Amniotic epithelial cell (primary cell): ENCODE results near the gene NEGR1.
"Not testable (repeated sequence)": the region's sequence is repeated elsewhere in the genome, so short reads cannot be mapped to it uniquely, and the experiment has no call there.

Source experiments
- DNase-seq: peaks from one replicate; pipeline ENCODE4 v3.0.0-alpha.2; 2010; ENCODE audit warnings: low read depth

Gene NEGR1

DNA sequence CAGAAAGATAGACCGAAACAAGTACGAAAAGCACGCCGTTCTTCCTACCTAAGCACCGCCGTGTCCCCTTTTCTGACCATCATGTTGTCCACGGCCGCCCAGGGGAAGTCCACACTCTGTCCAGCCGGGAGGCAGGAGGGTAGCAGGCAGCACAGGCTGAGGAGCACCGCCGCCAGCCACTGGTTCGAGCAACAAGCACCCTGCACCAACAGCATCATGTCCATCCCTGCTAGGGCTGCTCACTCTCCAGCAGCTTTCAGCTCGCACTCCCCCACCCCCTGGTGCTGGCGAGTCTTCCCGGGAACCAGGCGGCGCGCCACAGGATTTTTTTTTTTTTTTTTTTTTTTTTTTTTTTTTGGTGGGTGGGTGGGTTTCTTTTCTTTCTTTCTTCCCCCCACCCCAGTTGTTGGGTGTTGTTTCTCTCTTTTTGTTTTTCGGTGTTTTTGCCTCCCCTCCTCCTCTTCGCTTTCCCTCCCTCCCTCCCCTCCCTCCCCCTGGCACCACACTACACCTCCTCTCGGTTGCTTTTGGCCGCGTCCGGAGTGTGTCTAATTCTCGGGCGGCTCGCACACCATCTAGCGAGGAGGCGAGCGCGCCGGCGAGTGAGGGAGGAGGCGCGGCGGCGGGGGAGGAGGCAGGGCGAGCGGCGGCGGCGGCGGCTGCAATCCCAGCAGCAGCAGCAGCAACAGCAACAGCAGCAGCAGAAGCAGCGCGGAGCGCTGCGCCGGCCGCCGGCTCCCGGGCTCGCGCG is at the start of gene NEGR1:
TSS of gene NEGR1 (minus strand) at position 269 of the 751 bp plus-strand sequence.
- peak; percentile 87 for DNase-seq

GRCh38 chr1:72326494-72326893 is 44.2 kb upstream of the NEGR1 start:
- DNase-seq: no peak

GRCh38 chr1:72324451-72324850 is 42.1 kb upstream of the NEGR1 start:
- DNase-seq: no peak

GRCh38 chr1:72322910-72323309 is 40.6 kb upstream of the NEGR1 start:
- no peak for DNase-seq

GRCh38 chr1:72296501-72296900 is 14.2 kb upstream of the NEGR1 start:
- no peak for DNase-seq

- no peak for DNase-seq
These were observed 6.5 kb upstream of the NEGR1 start for GRCh38 chr1:72288886-72289285.

- no peak for DNase-seq
These were observed 4.1 kb upstream of the NEGR1 start for GRCh38 chr1:72286401-72286800.

DNA sequence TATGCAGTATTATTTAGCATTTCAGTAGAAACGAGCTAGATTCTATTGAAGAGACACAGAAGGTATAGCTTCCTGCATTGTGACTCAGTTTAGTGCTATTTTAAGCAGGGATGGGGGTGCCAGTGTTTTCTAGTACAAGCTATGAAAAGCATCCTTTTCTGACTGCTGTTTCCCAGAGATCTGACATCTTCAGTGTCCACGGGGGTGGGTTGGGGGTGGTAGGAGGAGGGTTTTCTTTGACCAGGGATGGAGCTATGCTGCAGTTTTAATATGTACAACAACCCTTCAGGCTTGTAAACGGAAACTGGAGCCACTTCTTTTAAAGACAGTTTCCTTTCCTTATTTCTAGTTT is 2.7 kb upstream of the NEGR1 start:
- DNase-seq: no peak

GRCh38 chr1:72284348-72285073 is 2.2 kb upstream of the NEGR1 start:
- DNase-seq: peak; percentile 93

- DNase-seq: no peak
These were observed 1.7 kb upstream of the NEGR1 start for GRCh38 chr1:72284084-72284347.

- peak; percentile 75 for DNase-seq
These were observed 1.2 kb upstream of the NEGR1 start for GRCh38 chr1:72283307-72284083.

DNA sequence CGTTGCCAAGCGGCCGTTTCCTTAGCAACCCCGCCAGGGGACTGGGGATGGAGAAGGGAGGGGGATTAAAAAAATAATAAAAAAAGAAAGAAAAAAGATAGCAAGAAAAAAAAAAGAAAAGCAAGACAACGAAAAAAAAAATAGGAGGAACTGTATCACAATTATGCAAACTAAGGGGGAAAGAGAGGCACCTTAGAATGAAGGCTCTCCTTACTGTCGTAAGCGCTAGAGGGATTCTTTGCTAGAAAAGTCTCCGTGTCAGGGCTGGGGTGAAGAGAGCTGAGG is 625 bp upstream of the NEGR1 start:
- no peak for DNase-seq

DNA sequence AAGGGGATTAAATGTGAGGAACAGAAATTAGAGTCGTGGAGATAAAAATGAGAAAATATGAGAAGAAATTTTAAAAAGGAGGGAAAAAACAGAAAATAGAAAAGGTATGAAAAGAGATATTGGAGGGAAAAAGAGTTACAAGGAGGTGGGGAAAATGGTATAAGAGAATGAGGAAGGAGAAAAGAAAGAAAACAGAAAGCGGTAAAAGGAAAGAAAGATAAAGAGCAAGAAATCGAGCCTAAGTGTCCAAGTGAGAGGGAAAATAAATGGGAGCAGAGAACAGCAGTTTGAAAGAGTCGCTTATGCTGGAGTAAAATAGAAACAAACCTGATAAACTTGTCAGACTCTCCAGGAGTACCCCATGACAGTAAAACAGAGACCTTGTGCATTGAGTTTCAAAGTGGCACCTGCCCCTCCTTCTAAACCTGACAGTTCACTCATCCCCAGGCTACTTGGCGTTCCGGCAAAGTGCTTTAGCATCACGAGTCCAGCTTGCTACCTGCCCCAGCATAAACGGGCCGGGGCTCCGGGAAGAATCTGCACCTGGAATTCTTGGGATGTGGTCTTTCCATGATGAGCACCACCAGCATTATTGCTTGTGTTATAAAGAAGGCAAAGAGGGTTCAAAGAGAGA is 585 bp downstream of the NEGR1 start:
- DNase-seq: no peak

- DNase-seq: no peak
These were observed 1.2 kb downstream of the NEGR1 start for GRCh38 chr1:72281144-72281543.

DNA sequence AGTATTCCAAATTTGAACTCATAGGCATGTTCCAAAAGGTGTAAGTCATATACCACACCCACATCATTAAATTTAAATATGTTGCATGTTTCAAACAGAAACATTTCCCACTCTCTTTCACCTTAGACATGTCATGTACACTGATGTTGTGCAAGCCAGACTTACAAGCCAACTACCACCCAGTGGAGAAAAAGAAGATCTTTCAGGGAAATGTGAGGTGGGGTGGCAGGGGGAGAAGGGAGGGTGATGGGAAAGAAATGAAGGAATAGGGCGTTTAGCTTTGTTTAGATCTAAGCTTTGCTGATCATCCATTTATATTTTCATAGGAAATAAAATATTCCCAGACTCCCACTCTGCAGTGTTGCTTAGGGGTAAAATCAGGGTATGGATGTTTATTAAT is 1.6 kb downstream of the NEGR1 start:
- DNase-seq: peak; percentile 6

GRCh38 chr1:72280131-72280530 is 2.2 kb downstream of the NEGR1 start:
- DNase-seq: no peak

DNA sequence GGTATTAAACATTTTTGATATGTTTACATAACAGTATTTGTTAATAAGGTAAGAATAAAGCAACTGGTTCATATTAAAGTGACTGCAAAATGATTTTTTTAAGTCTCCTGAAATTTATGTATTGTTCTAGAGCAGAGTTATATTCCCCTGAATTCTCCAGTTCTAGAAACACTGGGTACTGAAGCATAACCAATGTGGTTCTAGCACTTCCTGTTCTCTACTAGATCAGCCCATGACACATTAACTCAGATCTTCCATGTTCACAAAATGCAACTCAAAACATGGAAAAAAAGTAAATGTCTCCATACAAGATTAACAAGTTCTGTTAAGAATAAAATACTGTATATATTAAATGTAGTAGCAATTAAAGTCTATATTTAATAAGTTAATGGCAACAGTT is 3.9 kb downstream of the NEGR1 start:
- DNase-seq: no peak

- DNase-seq: no peak
These were observed 10.7 kb downstream of the NEGR1 start for GRCh38 chr1:72271555-72272085.

GRCh38 chr1:72262735-72263134 is 19.6 kb downstream of the NEGR1 start:
- no peak for DNase-seq

- no peak for DNase-seq
These were observed 29.2 kb downstream of the NEGR1 start for GRCh38 chr1:72253132-72253531.

GRCh38 chr1:72241397-72241796 is 40.9 kb downstream of the NEGR1 start:
- DNase-seq: peak; percentile 39

GRCh38 chr1:72235931-72236330 is 46.4 kb downstream of the NEGR1 start:
- DNase-seq: not testable (repeated sequence)

DNA sequence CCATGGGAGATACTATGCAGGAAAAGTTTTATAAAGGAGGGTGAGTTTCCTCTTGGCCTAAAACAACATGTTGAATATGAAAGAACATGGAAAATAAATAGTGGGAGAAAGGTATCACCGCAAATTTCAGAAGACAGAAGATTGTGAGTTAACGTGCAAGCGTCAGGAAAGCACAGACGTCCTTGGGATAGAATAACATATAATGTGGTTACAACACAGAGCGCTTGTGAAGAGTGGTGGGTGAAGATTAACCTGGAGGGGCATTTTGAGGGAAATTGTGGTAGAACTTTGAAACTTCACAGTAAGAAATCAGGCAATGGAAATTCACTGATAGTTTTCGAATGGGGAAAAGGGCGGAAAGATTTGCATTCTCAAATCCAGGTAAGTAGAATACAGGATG is 47.3 kb downstream of the NEGR1 start:
- DNase-seq: no peak
